CD14-positive monocyte (primary cell): ENCODE data around the gene GTF3C1. TPM values are rescaled to one million over a fixed set of nuclear protein-coding genes. Genes with fewer than 3 reads are reported as not detected.

ENCODE experiments used
- DNase-seq, 3 donors: peaks; one replicate each; pipeline ENCODE4 v3.0.0-alpha.2; 2011 to 2022
- H2AFZ ChIP-seq: 2 replicates; pipeline ENCODE4 v1.6.0; 2012; ENCODE audit warnings: mild to moderate bottlenecking, low read depth, low read length, inconsistent platforms; ENCODE audit not compliant: insufficient read depth, poor library complexity, severe bottlenecking
- H3K27ac ChIP-seq, 2 donors: 1 replicate in 1 of 2; 2 replicates in 1 of 2; pipeline ENCODE4 v1.5.1; 2012 to 2013; ENCODE audit warnings: low read length in 2 of 2, control low read depth in 1 of 2, inconsistent platforms in 1 of 2, low read depth in 1 of 2, mild to moderate bottlenecking in 1 of 2
- H3K27me3 ChIP-seq, 2 donors: one replicate each; pipeline versions ENCODE4 v1.6.0 to v1.6.1; 2011 to 2013; ENCODE audit warnings: low read length in 2 of 2; ENCODE audit not compliant: control insufficient read depth in 2 of 2, insufficient read depth in 2 of 2
- H3K36me3 ChIP-seq, 2 donors: replicated peaks in 1 of 2; 1 replicate in 1 of 2; 2 replicates in 1 of 2; pipeline versions ENCODE4 v1.5.1 to v1.6.1; 2012 to 2013; ENCODE audit warnings: low read length in 2 of 2, control low read depth in 1 of 2, inconsistent platforms in 1 of 2, mild to moderate bottlenecking in 1 of 2; ENCODE audit not compliant: insufficient read depth in 2 of 2, control insufficient read depth in 1 of 2
- H3K4me1 ChIP-seq, 2 donors: 1 replicate in 1 of 2; 2 replicates in 1 of 2; pipeline versions ENCODE4 v1.5.1 to v1.6.1; 2012 to 2013; ENCODE audit warnings: low read length in 2 of 2, control low read depth in 1 of 2, inconsistent platforms in 1 of 2, mild to moderate bottlenecking in 1 of 2, moderate library complexity in 1 of 2; ENCODE audit not compliant: insufficient read depth in 2 of 2, control insufficient read depth in 1 of 2
- H3K4me2 ChIP-seq: replicated peaks from 2 replicates; pipeline ENCODE3; 2012; ENCODE audit warnings: low read length, moderate library complexity, mild to moderate bottlenecking; ENCODE audit not compliant: poor library complexity, severe bottlenecking; ENCODE audit errors: extremely low read depth
- H3K4me3 ChIP-seq, 3 experiments: fragments of 200-600 bp in 1 of 3; sonication (generic) in 1 of 3; replicated peaks in 1 of 3; 1 replicate in 2 of 3; 2 replicates in 1 of 3; pipeline ENCODE4 v1.5.1; 2011 to 2013; ENCODE audit warnings: low read length in 3 of 3, mild to moderate bottlenecking in 3 of 3, control low read depth in 2 of 3, low read depth in 2 of 3, inconsistent platforms in 1 of 3, moderate library complexity in 1 of 3
- H3K79me2 ChIP-seq: 2 replicates; pipeline ENCODE4 v1.6.0; 2012; ENCODE audit warnings: mild to moderate bottlenecking, control low read depth, inconsistent platforms, low read length, moderate library complexity; ENCODE audit not compliant: insufficient read depth
- H3K9ac ChIP-seq: 2 replicates; pipeline ENCODE4 v1.6.0; 2017; ENCODE audit warnings: low read length, mild to moderate bottlenecking; ENCODE audit not compliant: insufficient read depth, poor library complexity, severe bottlenecking
- H3K9me3 ChIP-seq, 2 donors: replicated peaks in 1 of 2; 1 replicate in 1 of 2; 2 replicates in 1 of 2; pipeline versions ENCODE4 v1.5.1 to v1.6.1; 2012 to 2013; ENCODE audit warnings: low read length in 2 of 2, control low read depth in 1 of 2; ENCODE audit not compliant: control insufficient read depth in 1 of 2, insufficient read depth in 1 of 2
- H4K20me1 ChIP-seq: 2 replicates; pipeline ENCODE4 v1.6.0; 2012; ENCODE audit warnings: mild to moderate bottlenecking, low read length, control low read depth, moderate library complexity; ENCODE audit not compliant: insufficient read depth
- H3K27ac Mint-ChIP-seq, 7 donors: one replicate each; pipeline ENCODE4 v1.8.0; 2020; ENCODE audit warnings: mild to moderate bottlenecking in 7 of 7, mixed read lengths in 7 of 7, moderate library complexity in 6 of 7, inconsistent platforms in 2 of 7
- H3K27me3 Mint-ChIP-seq, 3 donors: one replicate each; pipeline ENCODE4 v1.8.0; 2021 to 2022; ENCODE audit warnings: low read depth in 3 of 3, mild to moderate bottlenecking in 3 of 3, mixed read lengths in 3 of 3, moderate library complexity in 3 of 3, inconsistent platforms in 1 of 3
- H3K36me3 Mint-ChIP-seq, 2 donors: one replicate each; pipeline ENCODE4 v1.8.0; 2020; ENCODE audit warnings: mixed read lengths in 2 of 2, inconsistent platforms in 1 of 2, mild to moderate bottlenecking in 1 of 2
- H3K4me1 Mint-ChIP-seq: one replicate; pipeline ENCODE4 v1.8.0; 2020; ENCODE audit warnings: mild to moderate bottlenecking, mixed read lengths
- H3K4me3 Mint-ChIP-seq, 2 donors: one replicate each; pipeline ENCODE4 v1.8.0; 2020; ENCODE audit warnings: mild to moderate bottlenecking in 2 of 2, mixed read lengths in 2 of 2, moderate library complexity in 1 of 2
- H3K9me3 Mint-ChIP-seq, 7 donors: one replicate each; pipeline ENCODE4 v1.8.0; 2020 to 2022; ENCODE audit warnings: mixed read lengths in 7 of 7, mild to moderate bottlenecking in 6 of 7, moderate library complexity in 6 of 7, inconsistent platforms in 2 of 7
- WGBS: methylation state at CpG from one replicate; pipeline ENCODE4 v1.1.5; 2013; ENCODE audit warnings: missing lambda C conversion rate; ENCODE audit not compliant: insufficient coverage; 5-methylcytosine and 5-hydroxymethylcytosine counted together
- intact Hi-C, 2 donors: fragments of 100-400 bp; cut with micrococcal nuclease; formaldehyde crosslinking; loops; one replicate each; pipeline versions ENCODE4 v1.15.0 to v1.15.1; 2023
- polyA plus RNA-seq, 3 donors: library from polyadenylated mRNA; depleted of rRNA in 1 of 3; unstranded in 2 of 3; stranded (reverse) in 1 of 3; fragments of 300-500 nt in 2 of 3; fragments of >200 nt in 1 of 3; fragmentation: Illumina TruSeq in 2 of 3; gene quantifications; 1 replicate in 2 of 3; 2 replicates in 1 of 3; pipeline ENCODE4 v1.2.3, GENCODE V29; 2012 to 2021
- TF ChIP-seq, protein P1 (sequence below): fragments of 200-600 bp; IDR thresholded peaks from one replicate; pipeline ENCODE4 v1.8.0; 2022; ENCODE audit warnings: antibody characterized with exemption, mild to moderate bottlenecking

GTF3C1 gene
- polyA plus RNA-seq, 3 donors: 7.0 to 22.0 (median 12.8) TPM

DNA sequence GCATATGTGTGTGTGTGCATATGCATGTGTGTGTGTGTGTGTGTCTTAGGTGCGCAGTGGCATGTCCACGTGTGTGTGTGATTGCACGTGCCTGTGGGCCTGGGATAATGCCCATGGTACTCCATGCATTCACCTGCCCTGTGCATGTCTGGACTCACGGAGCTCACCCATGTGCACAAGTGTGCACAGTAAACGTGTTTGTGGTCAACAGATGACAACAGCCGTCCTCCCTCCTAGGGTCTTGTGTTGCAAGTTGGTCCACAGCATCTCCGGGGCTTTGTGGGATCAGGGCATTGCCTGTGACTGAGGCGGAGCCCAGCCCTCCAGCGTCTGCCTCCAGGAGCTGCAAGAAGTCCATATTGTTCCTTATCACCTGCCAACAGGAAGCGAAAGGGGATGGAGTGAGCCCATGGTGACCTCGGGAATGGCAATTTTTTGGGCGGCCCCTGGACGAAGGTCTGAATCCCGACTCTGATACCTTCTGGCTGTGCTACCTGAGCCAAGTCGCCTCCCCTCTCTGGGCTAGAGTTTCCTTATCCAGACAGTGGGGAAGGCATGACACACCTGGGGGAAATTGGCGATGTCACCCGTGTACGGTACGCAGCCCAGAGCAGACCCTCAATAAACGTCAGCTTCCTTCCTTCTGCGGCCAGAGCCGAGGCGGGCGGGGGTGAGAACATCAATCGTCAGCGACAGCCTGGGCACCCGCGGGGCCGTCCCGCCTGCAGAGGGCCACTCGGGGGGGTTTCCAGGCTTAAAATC lies 100.1 kb downstream of the GTF3C1 start:
- Histone ChIP-seq H3K4me3 (no peak overlapping the region), H4K20me1 (no peaks in the 10 kb centered on the region), H3K27ac (no peak overlapping the region), H3K27me3 (peaks cover 3 to 29% of the 10 kb centered on the region in 2 donors), H3K36me3 (peaks cover 0 to under 1% of the 10 kb centered on the region in 2 donors), H3K79me2 (no peaks in the 10 kb centered on the region), H2AFZ (no peak overlapping the region), H3K4me2 (no peak overlapping the region), H3K9me3 (peaks cover 12 to 14% of the 10 kb centered on the region in 2 donors), H3K4me1 (peaks cover 5 to 10% of the 10 kb centered on the region in 2 donors), H3K9ac (no peak overlapping the region)
- Mint-ChIP-seq H3K4me3 (peak overlapping the region; percentile 24 to 63), H3K27me3 (peaks cover 31 to 50% (median 31%) of the 10 kb centered on the region in 3 donors), H3K36me3 (peaks cover 4 to 12% of the 10 kb centered on the region in 2 donors), H3K9me3 (peaks cover 6 to 25% (median 18%) of the 10 kb centered on the region in 7 donors), H3K27ac (peak overlapping the region in 2 of 7 donors; percentile 21 to 42), H3K4me1 (peaks cover 15% of the 10 kb centered on the region)
- WGBS: 9% methylated on average over 31 of the region's 31 CpGs
- intact Hi-C loops: loop anchor here in 1 of 2 donors (10.0 kb wide), 1 partner anchor 1615 kb away; no protein-coding TSS in a partner anchor
- peak in 1 of 3 donors; percentile 29 for DNase-seq
- TF ChIP-seq, protein P1, sequence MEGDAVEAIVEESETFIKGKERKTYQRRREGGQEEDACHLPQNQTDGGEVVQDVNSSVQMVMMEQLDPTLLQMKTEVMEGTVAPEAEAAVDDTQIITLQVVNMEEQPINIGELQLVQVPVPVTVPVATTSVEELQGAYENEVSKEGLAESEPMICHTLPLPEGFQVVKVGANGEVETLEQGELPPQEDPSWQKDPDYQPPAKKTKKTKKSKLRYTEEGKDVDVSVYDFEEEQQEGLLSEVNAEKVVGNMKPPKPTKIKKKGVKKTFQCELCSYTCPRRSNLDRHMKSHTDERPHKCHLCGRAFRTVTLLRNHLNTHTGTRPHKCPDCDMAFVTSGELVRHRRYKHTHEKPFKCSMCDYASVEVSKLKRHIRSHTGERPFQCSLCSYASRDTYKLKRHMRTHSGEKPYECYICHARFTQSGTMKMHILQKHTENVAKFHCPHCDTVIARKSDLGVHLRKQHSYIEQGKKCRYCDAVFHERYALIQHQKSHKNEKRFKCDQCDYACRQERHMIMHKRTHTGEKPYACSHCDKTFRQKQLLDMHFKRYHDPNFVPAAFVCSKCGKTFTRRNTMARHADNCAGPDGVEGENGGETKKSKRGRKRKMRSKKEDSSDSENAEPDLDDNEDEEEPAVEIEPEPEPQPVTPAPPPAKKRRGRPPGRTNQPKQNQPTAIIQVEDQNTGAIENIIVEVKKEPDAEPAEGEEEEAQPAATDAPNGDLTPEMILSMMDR: no peak

DNA sequence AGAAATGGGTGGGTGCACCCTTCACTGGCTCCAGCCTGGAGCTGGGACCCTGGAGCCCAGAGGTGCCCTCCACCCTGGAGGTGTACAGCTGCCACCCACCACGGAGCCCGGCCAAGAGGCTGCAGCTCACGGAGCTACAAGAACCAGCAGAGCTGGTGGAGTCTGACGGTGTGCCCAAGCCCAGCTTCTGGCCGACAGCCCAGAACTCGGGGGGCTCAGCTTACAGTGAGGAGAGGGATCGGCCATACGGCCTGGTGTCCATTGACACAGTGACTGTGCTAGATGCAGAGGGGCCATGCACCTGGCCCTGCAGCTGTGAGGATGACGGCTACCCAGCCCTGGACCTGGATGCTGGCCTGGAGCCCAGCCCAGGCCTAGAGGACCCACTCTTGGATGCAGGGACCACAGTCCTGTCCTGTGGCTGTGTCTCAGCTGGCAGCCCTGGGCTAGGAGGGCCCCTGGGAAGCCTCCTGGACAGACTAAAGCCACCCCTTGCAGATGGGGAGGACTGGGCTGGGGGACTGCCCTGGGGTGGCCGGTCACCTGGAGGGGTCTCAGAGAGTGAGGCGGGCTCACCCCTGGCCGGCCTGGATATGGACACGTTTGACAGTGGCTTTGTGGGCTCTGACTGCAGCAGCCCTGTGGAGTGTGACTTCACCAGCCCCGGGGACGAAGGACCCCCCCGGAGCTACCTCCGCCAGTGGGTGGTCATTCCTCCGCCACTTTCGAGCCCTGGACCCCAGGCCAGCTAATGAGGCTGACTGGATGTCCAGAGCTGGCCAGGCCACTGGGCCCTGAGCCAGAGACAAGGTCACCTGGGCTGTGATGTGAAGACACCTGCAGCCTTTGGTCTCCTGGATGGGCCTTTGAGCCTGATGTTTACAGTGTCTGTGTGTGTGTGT lies 100.9 kb downstream of the GTF3C1 start:
- H4K20me1 ChIP-seq: no peaks in the 10 kb centered on the region
- H3K4me3 ChIP-seq: no peak overlapping the region
- TF ChIP-seq, protein P1: no peak
- H3K9me3 Mint-ChIP-seq: peaks cover 12 to 32% (median 25%) of the 10 kb centered on the region in 7 donors
- H3K4me3 Mint-ChIP-seq: peak overlapping the region in 1 of 2 donors; percentile 63
- peaks cover 19 to 22% of the 10 kb centered on the region in 2 donors for H3K9me3 ChIP-seq
- H3K4me1 ChIP-seq: peaks cover 5 to 10% of the 10 kb centered on the region in 2 donors
- peaks cover 3 to 29% of the 10 kb centered on the region in 2 donors for H3K27me3 ChIP-seq
- WGBS: 91% methylated on average over 19 of the region's 19 CpGs
- no peak overlapping the region for H3K9ac ChIP-seq
- no peak overlapping the region for H3K27ac ChIP-seq
- H2AFZ ChIP-seq: no peak overlapping the region
- no peak overlapping the region for H3K27ac Mint-ChIP-seq
- H3K4me1 Mint-ChIP-seq: peaks cover 15% of the 10 kb centered on the region
- intact Hi-C loops: no loop called here
- no peak overlapping the region for H3K4me2 ChIP-seq
- H3K36me3 ChIP-seq: peaks cover 0 to 8% of the 10 kb centered on the region in 2 donors
- peaks cover 8 to 16% of the 10 kb centered on the region in 2 donors for H3K36me3 Mint-ChIP-seq
- peaks cover 29 to 47% (median 31%) of the 10 kb centered on the region in 3 donors for H3K27me3 Mint-ChIP-seq
- no peaks in the 10 kb centered on the region for H3K79me2 ChIP-seq
- DNase-seq: no peak
